RWPE2 (cell line): ENCODE results near the gene RRH.
"Not testable (repeated sequence)": the region's sequence is repeated elsewhere in the genome, so short reads cannot be mapped to it uniquely, and the experiment has no call there.

Source experiments
- ATAC-seq: fragments of 200-7000 bp; cut with Tn5 transposase; 3 replicates; pipeline ENCODE4 v1.9.1; 2021; ENCODE audit warnings: low read depth
- DNase-seq: peaks from one replicate; pipeline ENCODE4 v3.0.0-alpha.2; 2020; ENCODE audit warnings: low spot score
- H3K27ac ChIP-seq: fragments of 450-650 bp; 2 replicates; pipeline ENCODE4 v1.5.1; 2017; ENCODE audit warnings: mild to moderate bottlenecking; ENCODE audit not compliant: poor library complexity, severe bottlenecking
- H3K27me3 ChIP-seq: fragments of 250-450 bp; sonication (Bioruptor Pico); 2 replicates; pipeline ENCODE4 v1.5.1; 2021; ENCODE audit warnings: mild to moderate bottlenecking, moderate library complexity; ENCODE audit not compliant: insufficient read depth, poor library complexity, severe bottlenecking
- H3K36me3 ChIP-seq: fragments of 250-450 bp; sonication (Bioruptor Pico); 2 replicates; pipeline ENCODE4 v1.5.1; 2020; ENCODE audit warnings: low read depth, mild to moderate bottlenecking, moderate library complexity
- H3K4me1 ChIP-seq: fragments of 250-450 bp; sonication (Bioruptor Pico); 2 replicates; pipeline ENCODE4 v1.5.1; 2021; ENCODE audit warnings: mild to moderate bottlenecking, moderate library complexity; ENCODE audit not compliant: insufficient read depth, poor library complexity, severe bottlenecking
- H3K4me3 ChIP-seq: fragments of 250-450 bp; sonication (Bioruptor Pico); 2 replicates; pipeline ENCODE4 v1.5.1; 2021; ENCODE audit warnings: mild to moderate bottlenecking, moderate library complexity; ENCODE audit not compliant: severe bottlenecking
- H3K9me3 ChIP-seq: fragments of 250-450 bp; sonication (Bioruptor Pico); 2 replicates; pipeline ENCODE4 v1.5.1; 2021; ENCODE audit warnings: mild to moderate bottlenecking, moderate library complexity; ENCODE audit not compliant: severe bottlenecking
- CTCF ChIP-seq: fragments of 450-650 bp; IDR thresholded peaks from one replicate; pipeline ENCODE4 v1.5.1; 2017; ENCODE audit warnings: mild to moderate bottlenecking, moderate library complexity; ENCODE audit not compliant: poor library complexity, severe bottlenecking

The RRH gene

DNA sequence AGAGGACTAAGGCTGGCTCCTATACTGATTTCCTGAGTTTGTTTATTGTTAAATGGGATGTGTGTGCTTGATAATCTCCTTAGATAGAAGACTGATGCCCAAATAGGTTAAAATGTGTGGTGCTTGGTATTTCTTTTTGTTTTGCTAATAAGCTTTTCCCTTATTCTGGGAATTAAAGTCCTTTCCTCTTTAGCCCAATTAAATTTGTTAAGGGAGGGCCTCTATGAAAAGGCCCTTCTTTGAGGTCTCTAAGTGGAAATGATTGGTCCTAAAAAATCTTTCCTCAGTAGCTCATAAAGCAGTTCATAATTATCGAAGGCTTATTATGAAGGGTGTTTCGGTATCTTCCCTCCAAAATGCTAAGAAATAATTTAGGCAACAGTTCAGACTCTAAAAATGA, at the start of gene RRH:
Gene RRH, plus strand, starts transcription at position 301 of the 400 bp plus-strand sequence. Its CDS starts 56 bp downstream, at position 357.
- no peak for TF ChIP-seq CTCF
- DNase-seq = no peak
- ATAC-seq = no peak
- no peaks in the 10 kb centered on the region for H3K4me1 ChIP-seq
- H3K36me3 ChIP-seq = peaks cover 39% of the 10 kb centered on the region
- no peaks in the 10 kb centered on the region for H3K27me3 ChIP-seq
- no peak within 1 kb of the TSS for H3K27ac ChIP-seq
- no peak within 1 kb of the TSS for H3K4me3 ChIP-seq
- H3K9me3 ChIP-seq = no peaks in the 10 kb centered on the region

GRCh38 chr4:109782092-109782491, 45.7 kb upstream of the RRH start:
- H3K27me3 ChIP-seq, H3K4me3 ChIP-seq, H3K27ac ChIP-seq, H3K36me3 ChIP-seq, H3K9me3 ChIP-seq, DNase-seq, ATAC-seq, H3K4me1 ChIP-seq: not testable (repeated sequence)

DNA sequence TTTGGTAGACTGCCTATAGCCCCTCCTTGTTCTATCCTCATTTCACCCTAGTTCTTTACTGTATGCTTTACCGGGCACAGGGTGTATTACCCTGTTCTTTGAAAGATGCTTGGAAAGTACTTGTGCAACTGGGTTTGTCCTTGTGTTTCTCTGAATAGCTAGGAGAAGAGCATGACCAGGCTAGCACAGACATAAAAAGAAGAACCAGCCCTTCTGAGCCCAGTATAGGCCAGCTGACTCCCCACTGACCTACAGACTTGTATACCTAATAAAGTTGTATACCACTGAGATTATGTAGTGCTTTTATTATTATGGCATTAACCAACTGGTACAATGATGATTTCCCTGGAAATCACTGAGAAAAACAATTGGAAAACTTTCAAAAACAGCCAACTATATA, 40.9 kb upstream of the RRH start:
- Histone ChIP-seq H3K36me3 (no peaks in the 10 kb centered on the region), H3K27ac (no peak overlapping the region), H3K9me3 (no peaks in the 10 kb centered on the region), H3K27me3 (no peaks in the 10 kb centered on the region), H3K4me3 (no peak overlapping the region), H3K4me1 (no peaks in the 10 kb centered on the region)
- no peak for TF ChIP-seq CTCF
- DNase-seq (no peak), ATAC-seq (no peak)

DNA sequence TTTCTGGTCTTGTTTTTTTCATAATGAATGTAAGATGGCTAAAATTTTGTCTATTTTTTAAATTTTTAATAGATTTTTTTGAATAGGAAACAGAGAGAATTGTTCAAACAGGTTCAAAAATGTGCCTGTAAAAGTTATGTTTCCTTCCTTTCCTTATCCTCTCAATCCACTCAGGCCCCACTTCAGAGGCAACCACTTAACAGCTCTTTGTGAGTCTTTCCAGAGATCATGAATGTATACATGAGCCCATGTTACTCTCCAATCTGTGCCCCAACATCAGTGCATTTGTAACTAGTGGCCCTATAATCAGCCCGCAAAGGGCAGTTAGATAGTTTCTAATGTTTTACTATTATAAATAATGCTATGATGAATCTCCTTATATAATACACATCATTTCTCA, 40.0 kb upstream of the RRH start:
- no peak for TF ChIP-seq CTCF
- H3K4me3 ChIP-seq = no peak overlapping the region
- no peak overlapping the region for H3K27ac ChIP-seq
- no peak for DNase-seq
- no peaks in the 10 kb centered on the region for H3K4me1 ChIP-seq
- no peak for ATAC-seq
- H3K36me3 ChIP-seq = no peaks in the 10 kb centered on the region
- H3K9me3 ChIP-seq = no peaks in the 10 kb centered on the region
- no peaks in the 10 kb centered on the region for H3K27me3 ChIP-seq

DNA sequence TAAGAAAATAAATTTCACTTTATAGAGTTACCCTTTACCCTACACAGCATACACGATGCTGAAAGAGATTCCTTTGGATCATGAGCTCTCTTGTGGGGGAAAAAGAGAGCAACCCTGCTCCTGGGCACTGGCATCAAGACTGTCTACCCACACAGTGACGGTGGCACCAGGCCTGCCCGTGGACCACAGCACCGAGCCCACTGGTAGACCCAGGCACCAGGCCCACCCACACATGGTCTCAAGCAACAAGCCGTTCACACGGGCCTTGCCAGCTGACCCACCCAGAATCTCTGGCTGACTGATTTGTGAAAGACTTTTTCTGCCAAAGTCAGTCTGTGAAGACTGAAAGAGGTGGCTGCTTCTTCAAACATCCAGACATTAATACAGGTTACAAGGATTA, 32.7 kb upstream of the RRH start:
- no peak overlapping the region for H3K4me3 ChIP-seq
- DNase-seq (no peak), ATAC-seq (no peak)
- TF ChIP-seq CTCF = no peak
- H3K27ac ChIP-seq = no peak overlapping the region
- no peaks in the 10 kb centered on the region for H3K36me3 ChIP-seq
- no peaks in the 10 kb centered on the region for H3K9me3 ChIP-seq
- H3K27me3 ChIP-seq = no peaks in the 10 kb centered on the region
- H3K4me1 ChIP-seq = no peaks in the 10 kb centered on the region

- Histone ChIP-seq H3K4me3 (no peak overlapping the region), H3K9me3 (no peaks in the 10 kb centered on the region), H3K27me3 (no peaks in the 10 kb centered on the region), H3K27ac (no peak overlapping the region), H3K4me1 (peaks cover 7% of the 10 kb centered on the region), H3K36me3 (no peaks in the 10 kb centered on the region; the same call in 1 of the 2 replicates)
- ATAC-seq (no peak), DNase-seq (no peak)
- no peak for TF ChIP-seq CTCF
These were observed 28.9 kb upstream of the RRH start for GRCh38 chr4:109798866-109799265.
